GM23338 (cell line): Measurements from ENCODE around the gene ARRDC2. TPM values are rescaled to one million over a fixed set of nuclear protein-coding genes. Genes with fewer than 3 reads are reported as not detected.

Experiments
- ATAC-seq: fragments of 200-7000 bp; cut with Tn5 transposase; 3 replicates; pipeline ENCODE4 v1.9.1; 2020
- DNase-seq: peaks from one replicate; pipeline ENCODE4 v3.0.0-alpha.2; 2015; ENCODE audit warnings: low spot score
- H2AFZ ChIP-seq: fragments of 200-600 bp; sonication (generic); 2 replicates; pipeline ENCODE4 v1.8.0; 2016; ENCODE audit warnings: antibody characterized with exemption, mild to moderate bottlenecking, moderate library complexity
- H3F3A ChIP-seq: fragments of 200-600 bp; sonication (generic); replicated peaks from 2 replicates; pipeline ENCODE4 v1.8.0; 2017; ENCODE audit warnings: antibody characterized with exemption, mixed run types, low read depth
- H3K27ac ChIP-seq: fragments of 200-600 bp; sonication (generic); 2 replicates; pipeline ENCODE4 v1.6.1; 2016; ENCODE audit warnings: low read depth
- H3K27me3 ChIP-seq: fragments of 200-600 bp; sonication (generic); 2 replicates; pipeline ENCODE4 v1.8.0; 2016; ENCODE audit warnings: mild to moderate bottlenecking, mixed run types, moderate library complexity; ENCODE audit not compliant: insufficient read depth
- H3K36me3 ChIP-seq: fragments of 200-600 bp; sonication (generic); 2 replicates; pipeline ENCODE4 v1.8.0; 2016; ENCODE audit warnings: mild to moderate bottlenecking; ENCODE audit not compliant: insufficient read depth
- H3K4me1 ChIP-seq: fragments of 200-600 bp; sonication (generic); 2 replicates; pipeline ENCODE4 v1.8.0; 2016; ENCODE audit warnings: mild to moderate bottlenecking, moderate library complexity; ENCODE audit not compliant: insufficient read depth
- H3K4me2 ChIP-seq: fragments of 200-600 bp; sonication (generic); 2 replicates; pipeline ENCODE4 v1.7.1; 2017; ENCODE audit warnings: mixed run types
- H3K4me3 ChIP-seq: fragments of 200-600 bp; sonication (generic); 2 replicates; pipeline ENCODE4 v1.6.1; 2016; ENCODE audit warnings: mixed run types
- H3K79me2 ChIP-seq: fragments of 200-600 bp; sonication (generic); replicated peaks from 2 replicates; pipeline ENCODE4 v1.8.0; 2017; ENCODE audit warnings: mild to moderate bottlenecking; ENCODE audit not compliant: insufficient read depth
- H3K9me2 ChIP-seq: fragments of 200-600 bp; sonication (generic); 2 replicates; pipeline ENCODE4 v1.8.0; 2017; ENCODE audit not compliant: insufficient read depth
- H4K20me1 ChIP-seq: fragments of 200-600 bp; sonication (generic); replicated peaks from 2 replicates; pipeline ENCODE4 v1.8.0; 2017; ENCODE audit warnings: mild to moderate bottlenecking; ENCODE audit not compliant: insufficient read depth
- H3K27ac Mint-ChIP-seq: 2 replicates; pipeline ENCODE4 v1.8.0; 2020; ENCODE audit warnings: inconsistent platforms, mild to moderate bottlenecking, moderate library complexity, mixed read lengths
- H3K27me3 Mint-ChIP-seq: 3 replicates; pipeline ENCODE4 v1.8.0; 2022; ENCODE audit warnings: low read depth, mild to moderate bottlenecking, moderate library complexity, mixed read lengths, inconsistent platforms; ENCODE audit not compliant: insufficient read depth, poor library complexity
- H3K36me3 Mint-ChIP-seq: 3 replicates; pipeline ENCODE4 v1.8.0; 2021; ENCODE audit warnings: low read depth, mild to moderate bottlenecking, inconsistent platforms, moderate library complexity, mixed read lengths
- H3K4me1 Mint-ChIP-seq: 3 replicates; pipeline ENCODE4 v1.8.0; 2020; ENCODE audit warnings: mild to moderate bottlenecking, inconsistent platforms, mixed read lengths
- H3K4me3 Mint-ChIP-seq: 3 replicates; pipeline ENCODE4 v1.8.0; 2021; ENCODE audit warnings: moderate library complexity, mild to moderate bottlenecking, inconsistent platforms, mixed read lengths
- H3K9me3 Mint-ChIP-seq: 3 replicates; pipeline ENCODE4 v1.8.0; 2020; ENCODE audit warnings: moderate library complexity, mild to moderate bottlenecking, inconsistent platforms, mixed read lengths
- CREB1 ChIP-seq: fragments of 250-450 bp; sonication (Bioruptor Pico); IDR thresholded peaks from 2 replicates; pipeline ENCODE4 v1.5.0; 2020; ENCODE audit warnings: low read depth, mild to moderate bottlenecking, moderate library complexity
- CTCF ChIP-seq, 2 experiments: fragments of 200-600 bp in 1 of 2; sonication (generic) in 1 of 2; conservative IDR thresholded peaks; 2 replicates each; pipeline versions ENCODE4 v1.5.1 to v1.6.1; 2016 to 2017; ENCODE audit warnings: antibody characterized with exemption in 2 of 2, low read depth in 2 of 2, mild to moderate bottlenecking in 2 of 2, moderate library complexity in 1 of 2
- ETS1 ChIP-seq: IDR thresholded peaks from 2 replicates; pipeline ENCODE4 v1.6.1; 2016; ENCODE audit warnings: antibody characterized with exemption
- EZH2 ChIP-seq: fragments of 200-600 bp; sonication (generic); IDR thresholded peaks from one replicate; pipeline ENCODE4 v1.8.0; 2017; ENCODE audit warnings: antibody characterized with exemption, mild to moderate bottlenecking, low read depth; ENCODE audit not compliant: unreplicated experiment
- EZH2phosphoT487 ChIP-seq: fragments of 200-600 bp; sonication (generic); IDR thresholded peaks from one replicate; pipeline ENCODE4 v1.8.1; 2018; ENCODE audit warnings: antibody characterized with exemption; ENCODE audit not compliant: unreplicated experiment
- NANOG ChIP-seq: IDR thresholded peaks from 2 replicates; pipeline ENCODE4 v1.6.1; 2016; ENCODE audit warnings: antibody characterized with exemption, borderline replicate concordance
- POLR2AphosphoS5 ChIP-seq: IDR thresholded peaks from 2 replicates; pipeline ENCODE4 v1.6.1; 2016; ENCODE audit warnings: antibody characterized with exemption, low read depth
- REST ChIP-seq: IDR thresholded peaks from one replicate; pipeline ENCODE4 v1.6.1; 2018; ENCODE audit warnings: antibody characterized with exemption; ENCODE audit not compliant: unreplicated experiment
- STAT1 ChIP-seq: IDR thresholded peaks from one replicate; pipeline ENCODE4 v1.6.1; 2016; ENCODE audit warnings: antibody characterized with exemption; ENCODE audit not compliant: unreplicated experiment
- ZNF114 ChIP-seq: fragments of 250-450 bp; sonication (Bioruptor Pico); IDR thresholded peaks from 2 replicates; pipeline ENCODE4 v1.5.0; 2020; ENCODE audit warnings: mild to moderate bottlenecking, moderate library complexity
- ZNF331 ChIP-seq: fragments of 250-450 bp; sonication (Bioruptor Pico); IDR thresholded peaks from 2 replicates; pipeline ENCODE4 v1.5.0; 2020; ENCODE audit warnings: low read depth, mild to moderate bottlenecking, moderate library complexity
- polyA plus RNA-seq: library from polyadenylated mRNA; unstranded; fragments of >200 nt; fragmentation: Nextera tagmentation; extraction: Ambion mirVana; gene quantifications from 2 replicates; pipeline ENCODE4 v1.2.1, GENCODE V29; 2016
- total RNA-seq: library from RNA; depleted of rRNA; stranded (reverse); fragments of >200 nt; shearing (Covaris generic); gene quantifications from 2 replicates; pipeline ENCODE4 v1.2.3, GENCODE V29; 2014

The ARRDC2 gene
- total and polyA plus RNA-seq, 2 experiments from 2014 or later: 2.4 to 7.1 TPM

GRCh38 chr19:18010149-18010548 is 2.2 kb downstream of the ARRDC2 start (continued):
- TF ChIP-seq REST (no peak), EZH2phosphoT487 (no peak), ZNF331 (CRISPR knock-in tag) (no peak), ZNF114 (CRISPR knock-in tag) (no peak), POLR2AphosphoS5 (no peak), ETS1 (no peak), CTCF (conservative IDR thresholded peaks at IDR 0.05; ENCODE audit: low read depth in 2 of 2) (no peak), NANOG (no peak), EZH2 (no peak)

GRCh38 chr19:18013210-18014111 is 5.5 kb downstream of the ARRDC2 start:
- Mint-ChIP-seq H3K4me3 (no peak overlapping the region), H3K4me1 (no peaks in the 10 kb centered on the region; the same call in 2 of the 3 replicates), H3K36me3 (no peaks in the 10 kb centered on the region; the same call in 2 of the 3 replicates), H3K27ac (no peak overlapping the region), H3K27me3 (peaks cover 7% of the 10 kb centered on the region), H3K9me3 (no peaks in the 10 kb centered on the region)
- no peak for ATAC-seq
- Histone ChIP-seq H3K4me2 (no peak overlapping the region), H3K27me3 (no peaks in the 10 kb centered on the region), H4K20me1 (no peaks in the 10 kb centered on the region), H3K9me2 (no peaks in the 10 kb centered on the region), H3K4me3 (no peak overlapping the region), H3F3A (no peaks in the 10 kb centered on the region), H3K36me3 (no peaks in the 10 kb centered on the region), H2AFZ (no peak overlapping the region), H3K27ac (no peak overlapping the region), H3K79me2 (no peaks in the 10 kb centered on the region), H3K4me1 (no peaks in the 10 kb centered on the region)
- DNase-seq: no peak
- TF ChIP-seq EZH2 (no peak), ZNF114 (CRISPR knock-in tag) (no peak), REST (no peak), STAT1 (no peak), EZH2phosphoT487 (no peak), CTCF (conservative IDR thresholded peaks at IDR 0.05; ENCODE audit: low read depth in 2 of 2) (no peak), CREB1 (CRISPR knock-in tag) (no peak)
